ENCODE results near the gene RTF1.

DNA sequence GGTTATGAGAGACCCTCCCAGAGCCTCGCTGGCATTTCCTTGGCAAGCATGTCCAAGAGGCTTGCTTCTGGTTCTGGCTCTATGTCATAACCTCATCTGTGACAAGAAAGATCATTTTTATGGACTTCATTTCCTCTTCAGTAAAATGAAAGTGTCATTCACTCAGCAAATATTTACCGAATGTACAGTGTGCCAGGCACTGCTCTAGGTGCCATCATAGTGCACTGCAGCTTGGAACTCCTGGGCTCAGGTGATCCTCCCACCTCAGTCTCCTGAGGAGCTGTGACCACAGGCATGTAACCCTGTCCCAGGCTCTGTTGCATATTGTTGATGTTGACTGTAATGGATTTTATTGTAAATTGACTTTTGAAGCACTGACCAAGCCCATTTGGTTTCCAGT, 58.0 kb downstream of the RTF1 start:
- TF ChIP-seq, protein P1, sequence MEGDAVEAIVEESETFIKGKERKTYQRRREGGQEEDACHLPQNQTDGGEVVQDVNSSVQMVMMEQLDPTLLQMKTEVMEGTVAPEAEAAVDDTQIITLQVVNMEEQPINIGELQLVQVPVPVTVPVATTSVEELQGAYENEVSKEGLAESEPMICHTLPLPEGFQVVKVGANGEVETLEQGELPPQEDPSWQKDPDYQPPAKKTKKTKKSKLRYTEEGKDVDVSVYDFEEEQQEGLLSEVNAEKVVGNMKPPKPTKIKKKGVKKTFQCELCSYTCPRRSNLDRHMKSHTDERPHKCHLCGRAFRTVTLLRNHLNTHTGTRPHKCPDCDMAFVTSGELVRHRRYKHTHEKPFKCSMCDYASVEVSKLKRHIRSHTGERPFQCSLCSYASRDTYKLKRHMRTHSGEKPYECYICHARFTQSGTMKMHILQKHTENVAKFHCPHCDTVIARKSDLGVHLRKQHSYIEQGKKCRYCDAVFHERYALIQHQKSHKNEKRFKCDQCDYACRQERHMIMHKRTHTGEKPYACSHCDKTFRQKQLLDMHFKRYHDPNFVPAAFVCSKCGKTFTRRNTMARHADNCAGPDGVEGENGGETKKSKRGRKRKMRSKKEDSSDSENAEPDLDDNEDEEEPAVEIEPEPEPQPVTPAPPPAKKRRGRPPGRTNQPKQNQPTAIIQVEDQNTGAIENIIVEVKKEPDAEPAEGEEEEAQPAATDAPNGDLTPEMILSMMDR (IDR thresholded peaks at IDR 0.05): no peak
- TF ChIP-seq EZH2 (IDR thresholded peaks at IDR 0.05; ENCODE audit: borderline replicate concordance, insufficient read depth, low read depth, low read length, poor library complexity, severe bottlenecking): no peak
